Right lobe of liver (tissue), 6 donors: Measurements from ENCODE around the gene NSDHL. TPM values are rescaled to one million over a fixed set of nuclear protein-coding genes. Genes with fewer than 3 reads are reported as not detected.

Source experiments
- ATAC-seq, 4 donors: fragments of 200-7000 bp; cut with Tn5 transposase; one replicate each; pipeline ENCODE4 v1.9.1; 2020; ENCODE audit warnings: mild to moderate bottlenecking in 4 of 4, moderate library complexity in 4 of 4
- DNase-seq, 3 donors: peaks; one replicate each; pipeline ENCODE4 v3.0.0-alpha.2; 2020
- H3K27ac ChIP-seq, 3 donors: fragments of 200-600 bp; one replicate each; pipeline ENCODE4 v1.8.0; 2022
- H3K27me3 ChIP-seq, 2 donors: fragments of 200-600 bp; one replicate each; pipeline ENCODE4 v1.8.0; 2022
- H3K36me3 ChIP-seq, 4 donors: fragments of 200-600 bp; sonication (generic) in 1 of 4; one replicate each; pipeline versions ENCODE4 v1.5.1 to v1.8.0; 2017 to 2022; ENCODE audit warnings: control low read depth in 1 of 4
- H3K4me1 ChIP-seq, 4 donors: fragments of 200-600 bp; sonication (generic) in 1 of 4; one replicate each; pipeline versions ENCODE4 v1.5.1 to v1.8.0; 2017 to 2022; ENCODE audit warnings: control low read depth in 1 of 4
- H3K4me3 ChIP-seq, 3 donors: fragments of 200-600 bp; one replicate each; pipeline ENCODE4 v1.8.0; 2022
- H3K9me3 ChIP-seq, 4 donors: fragments of 200-600 bp; sonication (generic) in 1 of 4; one replicate each; pipeline versions ENCODE4 v1.5.1 to v1.8.0; 2017 to 2022; ENCODE audit warnings: control low read depth in 1 of 4
- POLR2A ChIP-seq: fragments of 450-650 bp; IDR thresholded peaks from one replicate; pipeline ENCODE4 v1.6.1; 2017; ENCODE audit warnings: antibody characterized with exemption, mild to moderate bottlenecking
- WGBS: methylation state at CpG from one replicate; pipeline ENCODE4 v1.1.6; 2018; ENCODE audit warnings: low coverage, low lambda C conversion rate; ENCODE audit not compliant: insufficient coverage; ENCODE audit errors: missing lambda C conversion rate; 5-methylcytosine and 5-hydroxymethylcytosine counted together
- intact Hi-C, 2 donors: fragments of 100-400 bp; cut with DNase I; formaldehyde crosslinking; loops; one replicate each; pipeline versions ENCODE4 v1.11.2 to v1.14.1; 2022
- total RNA-seq, 6 experiments: library from RNA; depleted of rRNA in 2 of 6; stranded (reverse); fragments of >200 nt in 2 of 6; fragmentation: NEBNext Ultra II Directional in 3 of 6; extraction: Animal tissue kit (Norgen Biotek cat#: 25700) in 3 of 6; gene quantifications; one replicate each; pipeline versions ENCODE4 v1.1.0 to v1.2.4, GENCODE V29; 2016 to 2023
- TF ChIP-seq, protein P1 (sequence below), 4 donors: fragments of 200-600 bp in 3 of 4; fragments of 450-650 bp in 1 of 4; IDR thresholded peaks; one replicate each; pipeline versions ENCODE4 v1.5.1 to v1.8.0; 2016 to 2022; ENCODE audit warnings: antibody characterized with exemption in 4 of 4, mild to moderate bottlenecking in 2 of 4
- donor health status: DM: no; HTN: yes; CAD: no.
- donor health status: DM: no; HTN: no; CAD: no.
- donor health status: DM: no; HTN: no; CAD: no.
- donor health status: DM: no; HTN: yes; CAD: no.
- donor health status: DM: no; HTN: yes; CAD: no.

Gene NSDHL
- total RNA-seq, 6 experiments from 2014 or later: 16.1 to 38.2 (median 20.9) TPM

DNA sequence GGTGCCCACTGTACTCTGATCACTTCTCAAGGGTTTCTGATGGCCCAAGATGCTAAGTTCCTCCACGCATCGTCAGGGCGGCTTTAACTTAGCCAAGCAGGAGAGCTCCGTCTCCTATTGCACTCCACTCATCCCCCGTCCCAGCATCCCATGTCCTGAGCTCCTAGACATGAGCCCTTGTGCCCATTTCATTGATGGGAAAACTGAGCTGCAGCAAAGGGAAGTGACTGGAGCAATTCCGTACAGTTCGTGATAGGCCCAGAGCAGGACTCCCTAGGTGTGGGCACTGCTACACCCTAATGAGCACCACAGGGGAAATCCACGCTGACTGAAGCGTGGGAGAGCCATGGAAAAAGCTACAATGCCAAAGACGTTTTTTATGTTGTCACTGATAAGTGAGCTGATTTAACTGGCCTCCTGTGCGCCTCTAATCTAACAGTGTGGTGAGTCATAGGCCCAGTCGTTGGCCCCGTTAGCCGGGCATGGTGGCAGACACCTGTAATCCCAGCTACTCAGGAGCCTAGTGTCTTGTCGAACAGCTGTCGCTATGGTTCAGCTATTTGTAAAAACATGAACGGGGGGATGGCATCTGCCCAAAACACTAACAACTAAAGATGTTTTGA lies 14.9 kb downstream of the NSDHL start:
- Histone ChIP-seq H3K27me3 (no peaks in the 10 kb centered on the region), H3K9me3 (no peaks in the 10 kb centered on the region), H3K4me3 (no peak overlapping the region), H3K36me3 (peaks cover 0 to 21% (median 0%) of the 10 kb centered on the region in 4 donors), H3K27ac (no peak overlapping the region), H3K4me1 (no peaks in the 10 kb centered on the region)
- no peak for DNase-seq
- intact Hi-C loops: no loop called here
- TF ChIP-seq, protein P1, sequence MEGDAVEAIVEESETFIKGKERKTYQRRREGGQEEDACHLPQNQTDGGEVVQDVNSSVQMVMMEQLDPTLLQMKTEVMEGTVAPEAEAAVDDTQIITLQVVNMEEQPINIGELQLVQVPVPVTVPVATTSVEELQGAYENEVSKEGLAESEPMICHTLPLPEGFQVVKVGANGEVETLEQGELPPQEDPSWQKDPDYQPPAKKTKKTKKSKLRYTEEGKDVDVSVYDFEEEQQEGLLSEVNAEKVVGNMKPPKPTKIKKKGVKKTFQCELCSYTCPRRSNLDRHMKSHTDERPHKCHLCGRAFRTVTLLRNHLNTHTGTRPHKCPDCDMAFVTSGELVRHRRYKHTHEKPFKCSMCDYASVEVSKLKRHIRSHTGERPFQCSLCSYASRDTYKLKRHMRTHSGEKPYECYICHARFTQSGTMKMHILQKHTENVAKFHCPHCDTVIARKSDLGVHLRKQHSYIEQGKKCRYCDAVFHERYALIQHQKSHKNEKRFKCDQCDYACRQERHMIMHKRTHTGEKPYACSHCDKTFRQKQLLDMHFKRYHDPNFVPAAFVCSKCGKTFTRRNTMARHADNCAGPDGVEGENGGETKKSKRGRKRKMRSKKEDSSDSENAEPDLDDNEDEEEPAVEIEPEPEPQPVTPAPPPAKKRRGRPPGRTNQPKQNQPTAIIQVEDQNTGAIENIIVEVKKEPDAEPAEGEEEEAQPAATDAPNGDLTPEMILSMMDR (IDR thresholded peaks at IDR 0.05): no peak
- no peak for TF ChIP-seq POLR2A
- no peak for ATAC-seq
- WGBS: 85% methylated on average over 6 of the region's 17 CpGs

DNA sequence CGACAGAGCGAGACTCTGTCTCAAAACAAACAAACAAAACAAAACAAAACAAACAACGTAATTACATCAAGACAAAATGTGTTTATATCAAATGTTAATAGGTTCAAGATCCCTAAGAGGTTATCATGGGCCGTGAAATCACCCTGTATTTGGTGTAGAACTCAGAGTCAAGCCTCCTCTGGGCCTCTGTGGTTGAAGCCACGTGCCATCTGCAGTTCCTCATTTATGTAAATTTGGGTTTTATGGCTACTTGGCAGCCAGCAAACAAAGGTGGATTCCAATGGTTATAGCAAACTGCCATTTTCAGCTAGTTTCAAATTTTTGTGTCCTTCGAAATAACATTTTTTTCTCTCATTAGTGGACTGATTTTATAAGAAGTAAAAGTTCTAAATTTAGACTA lies 16.4 kb downstream of the NSDHL start:
- TF ChIP-seq POLR2A: no peak
- TF ChIP-seq, protein P1 (IDR thresholded peaks at IDR 0.05): no peak
- intact Hi-C loops: no loop called here
- ATAC-seq (no peak), DNase-seq (no peak)
- Histone ChIP-seq H3K27ac (no peak overlapping the region), H3K36me3 (peaks cover 0 to 32% (median 0%) of the 10 kb centered on the region in 4 donors), H3K27me3 (no peaks in the 10 kb centered on the region), H3K4me1 (no peaks in the 10 kb centered on the region), H3K9me3 (no peaks in the 10 kb centered on the region), H3K4me3 (no peak overlapping the region)
- 58% methylated on average over 6 of the region's 6 CpGs for WGBS

DNA sequence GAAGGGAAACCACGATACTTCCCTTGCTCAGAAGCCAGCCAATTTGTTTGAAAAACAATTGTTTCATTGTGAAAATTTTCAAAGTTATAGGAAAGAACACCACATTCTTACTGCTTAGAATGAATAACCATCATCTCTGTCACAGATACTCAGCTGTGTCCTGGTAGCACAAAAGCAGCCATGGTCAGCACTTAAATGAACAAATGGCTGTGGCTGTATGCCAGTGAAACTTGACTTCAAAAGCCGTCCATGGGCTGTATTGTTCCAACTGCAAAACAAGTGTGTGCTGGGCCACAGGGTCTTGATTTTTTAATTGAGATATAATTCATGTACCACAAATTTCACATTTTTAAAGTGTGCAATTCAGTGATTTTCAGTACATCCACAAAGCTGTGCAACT lies 19.6 kb downstream of the NSDHL start:
- WGBS: 57% methylated on average over 1 of the region's 2 CpGs
- intact Hi-C loops: no loop called here
- Histone ChIP-seq H3K27ac (no peak overlapping the region), H3K9me3 (no peaks in the 10 kb centered on the region), H3K36me3 (peaks cover 0 to 32% (median 0%) of the 10 kb centered on the region in 4 donors), H3K27me3 (no peaks in the 10 kb centered on the region), H3K4me1 (no peaks in the 10 kb centered on the region), H3K4me3 (no peak overlapping the region)
- ATAC-seq (no peak), DNase-seq (no peak)
- TF ChIP-seq, protein P1 (IDR thresholded peaks at IDR 0.05): no peak
- TF ChIP-seq POLR2A: no peak

DNA sequence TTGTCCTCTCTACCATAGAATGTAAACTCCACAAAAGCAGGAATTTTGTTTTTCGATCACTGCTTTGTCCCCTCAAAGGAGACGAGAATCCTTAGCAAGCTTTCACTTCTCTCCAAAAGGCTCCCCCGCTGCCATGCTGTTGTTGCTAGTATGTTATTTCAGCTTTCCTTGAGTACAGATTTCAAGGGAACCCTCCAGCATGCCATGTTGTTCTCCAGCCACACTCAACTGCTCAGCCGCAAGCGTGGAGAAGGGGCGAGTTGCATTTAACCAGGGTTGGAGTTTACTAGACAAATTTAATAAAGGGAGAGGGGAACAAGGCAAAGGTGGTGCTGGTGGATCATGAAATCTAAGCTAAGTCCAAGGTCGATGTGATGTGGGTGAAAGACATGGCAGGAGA lies 23.1 kb downstream of the NSDHL start:
- Histone ChIP-seq H3K27ac (no peak overlapping the region), H3K36me3 (peaks cover 0 to 23% (median 0%) of the 10 kb centered on the region in 4 donors), H3K4me3 (no peak overlapping the region), H3K9me3 (no peaks in the 10 kb centered on the region), H3K27me3 (no peaks in the 10 kb centered on the region), H3K4me1 (no peaks in the 10 kb centered on the region)
- ATAC-seq (no peak), DNase-seq (no peak)
- intact Hi-C loops: no loop called here
- TF ChIP-seq, protein P1 (IDR thresholded peaks at IDR 0.05): no peak
- TF ChIP-seq POLR2A: no peak
- 75% methylated on average over 7 of the region's 7 CpGs for WGBS
